Naive B cell (primary cell): ENCODE measurements around the gene GAB2. TPM values are rescaled to one million over a fixed set of nuclear protein-coding genes. Genes with fewer than 3 reads are reported as not detected.
A peak's percentile ranks its signal among the peaks of the same experiment; 100 is the strongest.

Experiments
- ATAC-seq, 2 donors: fragments of 150-1000 bp; cut with Tn5 transposase; 2 replicates each; pipeline ENCODE4 v1.10.0; 2021; ENCODE audit warnings: low read depth in 2 of 2, mild to moderate bottlenecking in 2 of 2, moderate library complexity in 2 of 2
- DNase-seq: peaks from one replicate; pipeline ENCODE4 v3.0.0; 2022
- H3K27ac Mint-ChIP-seq, 6 donors: one replicate each; pipeline ENCODE4 v1.8.0; 2020 to 2022; ENCODE audit warnings: mild to moderate bottlenecking in 6 of 6, mixed read lengths in 6 of 6, moderate library complexity in 5 of 6, inconsistent platforms in 2 of 6
- H3K27me3 Mint-ChIP-seq, 3 donors: one replicate each; pipeline ENCODE4 v1.8.0; 2021 to 2022; ENCODE audit warnings: mixed read lengths in 3 of 3, mild to moderate bottlenecking in 1 of 3
- H3K36me3 Mint-ChIP-seq, 2 donors: one replicate each; pipeline ENCODE4 v1.8.0; 2020 to 2022; ENCODE audit warnings: mixed read lengths in 2 of 2, inconsistent platforms in 1 of 2, mild to moderate bottlenecking in 1 of 2
- H3K4me1 Mint-ChIP-seq, 3 donors: one replicate each; pipeline ENCODE4 v1.8.0; 2020 to 2022; ENCODE audit warnings: mixed read lengths in 3 of 3, inconsistent platforms in 1 of 3, mild to moderate bottlenecking in 1 of 3, moderate library complexity in 1 of 3
- H3K4me3 Mint-ChIP-seq, 8 donors: one replicate each; pipeline ENCODE4 v1.8.0; 2020 to 2022; ENCODE audit warnings: mild to moderate bottlenecking in 8 of 8, mixed read lengths in 8 of 8, moderate library complexity in 8 of 8, inconsistent platforms in 2 of 8
- H3K9me3 Mint-ChIP-seq, 7 donors: one replicate each; pipeline ENCODE4 v1.8.0; 2020 to 2022; ENCODE audit warnings: mixed read lengths in 7 of 7, mild to moderate bottlenecking in 5 of 7, inconsistent platforms in 2 of 7, moderate library complexity in 1 of 7
- polyA plus RNA-seq, 6 donors: library from polyadenylated mRNA; unstranded; fragments of 300-500 nt; fragmentation: Illumina TruSeq; gene quantifications; one replicate each; pipeline ENCODE4 v1.2.3, GENCODE V29; 2021; ENCODE audit warnings: low read depth in 6 of 6

GAB2 gene
- polyA plus RNA-seq, 6 donors from 2014 or later: 0.71 to 4.2 (median 2.2) TPM

GRCh38 chr11:78214331-78215194 is 203.1 kb downstream of the GAB2 start:
- Mint-ChIP-seq H3K36me3 (peaks cover 0 to 25% of the 10 kb centered on the region in 2 donors), H3K27ac (peak overlapping the region in 1 of 6 donors; percentile 57)

GRCh38 chr11:78213526-78214330 is 203.9 kb downstream of the GAB2 start:
- no peak for DNase-seq
- no peak for ATAC-seq

More at GRCh38 chr11:78214331-78215194, 203.1 kb downstream of the GAB2 start:
- Mint-ChIP-seq H3K4me1 (peaks cover 0 to 7% (median 0%) of the 10 kb centered on the region in 3 donors), H3K27me3 (no peaks in the 10 kb centered on the region), H3K4me3 (no peak overlapping the region), H3K9me3 (no peaks in the 10 kb centered on the region)
- no peak for DNase-seq
- no peak for ATAC-seq

GRCh38 chr11:78212586-78213371 is 204.8 kb downstream of the GAB2 start:
- H3K27me3 Mint-ChIP-seq: no peaks in the 10 kb centered on the region
- H3K9me3 Mint-ChIP-seq: no peaks in the 10 kb centered on the region
- H3K4me3 Mint-ChIP-seq: no peak overlapping the region
- DNase-seq: no peak
- no peak for ATAC-seq
- no peak overlapping the region for H3K27ac Mint-ChIP-seq
- no peaks in the 10 kb centered on the region for H3K4me1 Mint-ChIP-seq
- H3K36me3 Mint-ChIP-seq: peaks cover 6 to 14% of the 10 kb centered on the region in 2 donors

More at GRCh38 chr11:78213526-78214330, 203.9 kb downstream of the GAB2 start:
- peaks cover 0 to 5% (median 0%) of the 10 kb centered on the region in 3 donors for H3K4me1 Mint-ChIP-seq
- no peak overlapping the region for H3K4me3 Mint-ChIP-seq
- peaks cover 6 to 23% of the 10 kb centered on the region in 2 donors for H3K36me3 Mint-ChIP-seq
- peak overlapping the region in 1 of 6 donors; percentile 31 for H3K27ac Mint-ChIP-seq
- H3K9me3 Mint-ChIP-seq: no peaks in the 10 kb centered on the region
- no peaks in the 10 kb centered on the region for H3K27me3 Mint-ChIP-seq

- H3K4me3 Mint-ChIP-seq: no peak overlapping the region
- H3K27ac Mint-ChIP-seq: no peak overlapping the region
- H3K27me3 Mint-ChIP-seq: no peaks in the 10 kb centered on the region
- H3K4me1 Mint-ChIP-seq: no peaks in the 10 kb centered on the region
- H3K36me3 Mint-ChIP-seq: peaks cover 6 to 11% of the 10 kb centered on the region in 2 donors
- DNase-seq (no peak), ATAC-seq (no peak)
- H3K9me3 Mint-ChIP-seq: no peaks in the 10 kb centered on the region
These were observed 206.1 kb downstream of the GAB2 start for GRCh38 chr11:78211565-78211964.

GRCh38 chr11:78210000-78210608 is 207.5 kb downstream of the GAB2 start:
- no peak for DNase-seq
- no peak overlapping the region for H3K4me3 Mint-ChIP-seq
- H3K4me1 Mint-ChIP-seq: no peaks in the 10 kb centered on the region
- no peaks in the 10 kb centered on the region for H3K9me3 Mint-ChIP-seq
- no peak for ATAC-seq
- H3K27me3 Mint-ChIP-seq: no peaks in the 10 kb centered on the region
- H3K36me3 Mint-ChIP-seq: peaks cover 6 to 11% of the 10 kb centered on the region in 2 donors
- H3K27ac Mint-ChIP-seq: peak overlapping the region in 1 of 6 donors; percentile 49

- peaks cover 6 to 11% of the 10 kb centered on the region in 2 donors for H3K36me3 Mint-ChIP-seq
These were observed 208.1 kb downstream of the GAB2 start for GRCh38 chr11:78209478-78209877.

GRCh38 chr11:78208257-78209165 is 209.1 kb downstream of the GAB2 start:
- DNase-seq (no peak), ATAC-seq (no peak)
- Mint-ChIP-seq H3K4me3 (peak overlapping the region in 1 of 8 donors; percentile 9), H3K9me3 (no peaks in the 10 kb centered on the region), H3K27ac (peak overlapping the region in 2 of 6 donors; percentile 58 to 78), H3K27me3 (no peaks in the 10 kb centered on the region), H3K36me3 (peaks cover 6 to 11% of the 10 kb centered on the region in 2 donors), H3K4me1 (peaks cover 0 to 1% (median 0%) of the 10 kb centered on the region in 3 donors)

More at GRCh38 chr11:78209478-78209877, 208.1 kb downstream of the GAB2 start:
- DNase-seq (no peak), ATAC-seq (no peak)
- H3K4me1 Mint-ChIP-seq: no peaks in the 10 kb centered on the region
- H3K27ac Mint-ChIP-seq: peak overlapping the region in 1 of 6 donors; percentile 54
- no peak overlapping the region for H3K4me3 Mint-ChIP-seq
- no peaks in the 10 kb centered on the region for H3K9me3 Mint-ChIP-seq
- H3K27me3 Mint-ChIP-seq: no peaks in the 10 kb centered on the region

- Mint-ChIP-seq H3K36me3 (peaks cover 6 to 11% of the 10 kb centered on the region in 2 donors), H3K9me3 (no peaks in the 10 kb centered on the region), H3K4me3 (no peak overlapping the region), H3K27ac (peak overlapping the region in 2 of 6 donors; percentile 57 to 58), H3K4me1 (peaks cover 6 to 9% (median 6%) of the 10 kb centered on the region in 3 donors), H3K27me3 (no peaks in the 10 kb centered on the region)
- no peak for DNase-seq
- ATAC-seq: no peak
These were observed 209.9 kb downstream of the GAB2 start for GRCh38 chr11:78207532-78208256.

GRCh38 chr11:78205691-78206090 is 211.9 kb downstream of the GAB2 start:
- Mint-ChIP-seq H3K27me3 (no peaks in the 10 kb centered on the region), H3K9me3 (no peaks in the 10 kb centered on the region), H3K4me3 (no peak overlapping the region), H3K36me3 (peaks cover 6 to 11% of the 10 kb centered on the region in 2 donors), H3K27ac (peak overlapping the region in 1 of 6 donors; percentile 38), H3K4me1 (peaks cover 21 to 24% (median 22%) of the 10 kb centered on the region in 3 donors)
- ATAC-seq: no peak
- DNase-seq: no peak

GRCh38 chr11:78205256-78205655 is 212.4 kb downstream of the GAB2 start:
- H3K36me3 Mint-ChIP-seq: peaks cover 6 to 10% of the 10 kb centered on the region in 2 donors
- peaks cover 21 to 24% (median 22%) of the 10 kb centered on the region in 3 donors for H3K4me1 Mint-ChIP-seq
- no peak overlapping the region for H3K4me3 Mint-ChIP-seq
- H3K27me3 Mint-ChIP-seq: no peaks in the 10 kb centered on the region
- ATAC-seq (no peak), DNase-seq (no peak)
- peak overlapping the region in 1 of 6 donors; percentile 38 for H3K27ac Mint-ChIP-seq
- H3K9me3 Mint-ChIP-seq: no peaks in the 10 kb centered on the region

- H3K4me3 Mint-ChIP-seq: peak overlapping the region in 6 of 8 donors; percentile 2 to 76 (median 38)
- no peaks in the 10 kb centered on the region for H3K36me3 Mint-ChIP-seq
- peak overlapping the region in 4 of 6 donors; percentile 63 to 90 (median 78) for H3K27ac Mint-ChIP-seq
- peaks cover 21 to 24% (median 22%) of the 10 kb centered on the region in 3 donors for H3K4me1 Mint-ChIP-seq
- H3K27me3 Mint-ChIP-seq: no peaks in the 10 kb centered on the region
- H3K9me3 Mint-ChIP-seq: no peaks in the 10 kb centered on the region
- ATAC-seq: peak; percentile 81 to 86
- DNase-seq: peak; percentile 15
These were observed 214.4 kb downstream of the GAB2 start for GRCh38 chr11:78203184-78203583.
